ENCODE results near the gene EFCAB5. TPM values are rescaled to one million over a fixed set of nuclear protein-coding genes. Genes with fewer than 3 reads are reported as not detected.

Gene EFCAB5
- total RNA-seq (2021; fragmentation: NEBNext Ultra II Directional; extraction: Animal tissue kit (Norgen Biotek cat#: 25700)) (0.25 and 0.34 TPM in 2 replicates), polyA plus RNA-seq (2011; rRNA removed) (0.02 and 0.05 TPM in 2 replicates), polyA minus RNA-seq (2011; rRNA and poly(A)+ RNA removed) (0.06 TPM in 1 of 2 replicates, not detected in the other)
- 0.05 TPM for polyA plus RNA-seq (2011; cell fraction: cytosol; rRNA removed)
- not detected for polyA plus RNA-seq (2011; cell fraction: nucleus; rRNA removed)
- 0.34 to 0.79 TPM (median 0.42 TPM) in 3 of 4 replicates, not detected in the other for polyA plus RNA-seq (2012, experiment 1 of 2)
- not detected for polyA plus RNA-seq (2012, experiment 2 of 2)
- polyA plus RNA-seq (2013, experiment 1 of 2), result 0.18 TPM
- polyA plus RNA-seq (2013, experiment 2 of 2), result 0.40 TPM
- polyA minus RNA-seq (2011; cell fraction: cytosol; rRNA and poly(A)+ RNA removed), result not detected
- not detected for polyA minus RNA-seq (2011; cell fraction: nucleus; rRNA and poly(A)+ RNA removed)
- long read RNA-seq, experiment 1, result 0 reads
- long read RNA-seq, experiment 2, result 0 reads

DNA sequence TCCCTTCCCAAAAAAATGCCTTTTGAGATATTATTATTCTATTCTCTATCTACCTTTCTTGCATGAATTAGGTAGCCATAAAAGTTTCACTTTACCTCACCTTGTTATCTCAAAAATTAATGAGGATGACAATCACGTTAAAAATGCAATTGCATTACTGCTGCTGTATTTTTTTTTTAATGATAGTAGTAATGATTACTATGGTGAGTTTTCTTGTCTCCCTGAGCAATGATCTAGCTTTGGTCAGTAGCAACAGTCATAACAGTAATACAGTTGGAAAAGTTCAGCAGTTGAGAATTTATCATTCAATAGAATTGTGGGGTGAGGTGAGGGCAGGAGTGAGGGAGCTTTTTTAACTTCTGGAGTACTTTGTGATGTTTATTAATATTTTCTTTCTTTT, at the start of gene EFCAB5:
EFCAB5 (plus strand) TSS at position 301 of the 400 bp plus-strand sequence. CDS start 163 bp downstream, outside the sequence.
- CTCF ChIA-PET (ENCODE audit: partially characterized antibody), result interaction anchor here (0.7 to 3.9 kb wide), 3 partner anchors 8 to 80 kb away, joined by 3 to 21 read pairs (median 5); partner anchors contain the start of gene SSH2
- Histone ChIP-seq H2BK20ac (ENCODE audit: low read length) (no peak within 1 kb of the TSS), H3K79me1 (ENCODE audit: low read depth, low read length) (no peaks in the 10 kb centered on the region), H2AK5ac (ENCODE audit: low read depth, low read length) (no peak within 1 kb of the TSS), H2BK12ac (ENCODE audit: low read depth, low read length) (no peak within 1 kb of the TSS), H2BK120ac (replicated peaks; ENCODE audit: low read depth, low read length) (no peak within 1 kb of the TSS), H4K20me1 (replicated peaks in 1 of 2; ENCODE audit: control insufficient read depth in 1 of 2, insufficient read depth in 2 of 2, low read length in 2 of 2) (no peaks in the 10 kb centered on the region), H4K5ac (ENCODE audit: insufficient read length, low read depth, low read length) (no peak within 1 kb of the TSS), H4K8ac (ENCODE audit: extremely low read depth, insufficient read depth, low read length) (no peak within 1 kb of the TSS), H3K23me2 (ENCODE audit: low read depth, low read length) (no peaks in the 10 kb centered on the region), H3K4me3 (ENCODE audit: extremely low read depth in 1 of 4, insufficient read depth in 2 of 4, low read depth in 3 of 4, low read length in 4 of 4) (no peak within 1 kb of the TSS), H3K23ac (ENCODE audit: insufficient read length) (no peak within 1 kb of the TSS), H3K4me2 (ENCODE audit: insufficient read depth in 1 of 2, low read depth in 2 of 2, low read length in 2 of 2) (no peak within 1 kb of the TSS), H3K18ac (ENCODE audit: extremely low read depth, low read length) (no peak within 1 kb of the TSS), H3K27ac (ENCODE audit: low read depth, low read length) (no peak within 1 kb of the TSS), H3K4me1 (replicated peaks in 1 of 4; ENCODE audit: control insufficient read depth in 3 of 4, insufficient read depth in 4 of 4, low read length in 3 of 4) (no peaks in the 10 kb centered on the region), H3K4ac (replicated peaks; ENCODE audit: insufficient read length, low read depth, low read length) (no peak within 1 kb of the TSS), H2BK5ac (ENCODE audit: low read depth, low read length) (no peak within 1 kb of the TSS), H3K79me2 (ENCODE audit: control insufficient read depth in 1 of 2, insufficient read depth in 2 of 2, low read length in 2 of 2) (no peaks in the 10 kb centered on the region), H3K9me3 (ENCODE audit: insufficient read depth in 2 of 2, low read depth in 1 of 2, low read length in 1 of 2) (no peaks in the 10 kb centered on the region), H2BK15ac (ENCODE audit: low read length) (no peak within 1 kb of the TSS), H4K91ac (replicated peaks; ENCODE audit: insufficient read length, low read length) (no peak within 1 kb of the TSS), H3K27me3 (replicated peaks in 1 of 4; ENCODE audit: control insufficient read depth in 3 of 4, extremely low read depth in 1 of 4, insufficient read depth in 3 of 4, low read length in 3 of 4) (no peaks in the 10 kb centered on the region), H3K14ac (ENCODE audit: insufficient read length) (no peak within 1 kb of the TSS), H3K9ac (replicated peaks in 1 of 4; ENCODE audit: extremely low read depth in 1 of 4, low read depth in 3 of 4, low read length in 3 of 4) (no peak within 1 kb of the TSS), H3K36me3 (ENCODE audit: control insufficient read depth in 2 of 4, insufficient read depth in 4 of 4, low read length in 3 of 4) (no peaks in the 10 kb centered on the region), H2AFZ (ENCODE audit: low read length) (no peak within 1 kb of the TSS), H3K56ac (replicated peaks; ENCODE audit: insufficient read length, low read depth, low read length) (no peak within 1 kb of the TSS)
- FAIRE-seq, result no peak
- WGBS, 2 experiments (ENCODE audit: extremely low coverage in 1 of 2, insufficient coverage in 1 of 2, insufficient read length in 1 of 2, insufficient replicate concordance in 2 of 2, low coverage in 1 of 2, low lambda C conversion rate in 2 of 2, missing lambda C conversion rate in 1 of 2), result 88% methylated on average over 1 of the region's 1 CpG; no CpG with 5 or more reads in 1 of the 2 experiments
- no peak for TF ChIP-seq HDAC2 (IDR thresholded peaks at IDR 0.05; ENCODE audit: borderline replicate concordance in 1 of 2, low read depth in 2 of 2, low read length in 2 of 2)
- TF ChIP-seq KDM1A (IDR thresholded peaks at IDR 0.05; ENCODE audit: borderline replicate concordance, low read length), result no peak
- no peak for TF ChIP-seq ATF3 (IDR thresholded peaks at IDR 0.05; ENCODE audit: insufficient read depth, low read depth, low read length)
- no peak for TF ChIP-seq EGR1 (IDR thresholded peaks at IDR 0.05; ENCODE audit: borderline replicate concordance, low read depth, low read length)
- no peak for TF ChIP-seq KDM4A (IDR thresholded peaks at IDR 0.05; ENCODE audit: low read depth, low read length, severe bottlenecking)
- no peak for TF ChIP-seq CEBPB (IDR thresholded peaks at IDR 0.05; ENCODE audit: low read depth, low read length)
- no peak for TF ChIP-seq CREB1 (IDR thresholded peaks at IDR 0.05)
- DNase-seq (ENCODE audit: low read depth in 1 of 2, low spot score in 2 of 2), result no peak
- POLR2A ChIA-PET (ENCODE audit: partially characterized antibody), result no interaction called here
